HG03196 (cell line): ENCODE data around the gene LPCAT1.
A peak's percentile ranks its signal among the peaks of the same experiment; 100 is the strongest.

ENCODE experiments used
- ATAC-seq: cut with Tn5 transposase; IDR thresholded peaks from one replicate; pipeline ENCODE4 v1.9.1; 2021; ENCODE audit not compliant: unreplicated experiment

LPCAT1 gene

DNA sequence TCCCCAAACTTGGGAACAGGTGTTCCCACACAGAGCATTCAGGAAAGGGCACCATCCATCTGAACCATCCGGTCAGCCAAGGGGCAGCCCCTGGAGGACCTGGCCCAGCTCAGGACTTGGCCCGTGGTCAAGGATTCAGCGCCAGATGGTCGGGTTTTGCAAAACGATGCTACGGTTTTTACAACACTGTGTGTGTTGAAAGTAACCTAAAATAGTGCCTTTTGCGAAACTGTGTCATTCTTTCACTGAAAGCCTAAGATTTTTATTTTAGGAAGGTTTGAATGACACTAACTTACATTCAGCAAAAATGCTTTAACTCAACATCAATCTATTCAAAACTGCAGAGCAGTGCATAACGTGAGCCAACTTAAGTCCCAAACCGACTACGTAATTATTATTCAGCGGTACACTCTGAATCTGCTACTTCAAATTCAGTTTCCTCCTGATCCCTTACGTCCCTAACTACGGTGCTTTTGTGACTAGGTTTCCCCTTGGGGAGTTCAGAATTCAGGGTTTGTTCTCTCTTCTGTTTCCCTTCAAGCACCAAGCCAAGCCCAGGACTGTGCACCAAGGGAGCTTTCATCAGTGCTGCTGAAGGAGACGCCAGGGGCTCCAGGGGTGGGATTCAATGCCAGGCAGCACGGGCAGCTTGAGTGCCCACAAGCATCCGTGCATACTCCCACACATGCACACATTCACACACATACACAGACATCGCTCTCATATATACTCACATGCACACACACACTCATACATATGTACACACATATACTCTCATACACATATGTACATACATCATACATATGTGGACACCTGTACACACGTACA, 25.8 kb downstream of the LPCAT1 start:
- ATAC-seq = peak; percentile 20

DNA sequence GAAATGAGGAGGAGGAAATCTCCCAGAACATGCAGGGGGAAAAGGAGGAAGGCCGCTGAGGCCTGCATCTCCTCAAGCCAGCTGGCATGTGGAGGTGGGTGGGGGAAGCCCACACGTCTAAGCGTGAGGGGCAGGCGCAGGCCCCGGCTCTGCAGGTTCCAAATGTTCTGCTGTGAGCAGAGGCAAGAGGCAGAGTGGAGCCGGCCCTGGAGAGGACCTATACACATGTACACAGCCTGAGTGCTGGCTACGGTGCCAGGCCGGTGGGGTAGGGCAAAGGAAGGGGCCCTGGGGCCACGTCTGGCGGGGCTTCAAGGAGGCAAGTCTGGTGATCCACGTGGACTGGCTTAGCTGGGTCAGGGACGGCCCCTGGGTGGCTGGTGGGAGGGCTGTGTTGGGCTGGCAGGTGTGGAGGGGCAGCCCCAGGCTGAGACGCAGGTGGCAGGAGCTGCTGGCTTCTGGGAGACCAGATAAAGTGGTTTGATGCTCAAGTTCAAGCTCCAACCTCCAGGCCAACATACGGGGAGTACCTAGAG, 26.4 kb downstream of the LPCAT1 start:
- ATAC-seq = peak; percentile 26

DNA sequence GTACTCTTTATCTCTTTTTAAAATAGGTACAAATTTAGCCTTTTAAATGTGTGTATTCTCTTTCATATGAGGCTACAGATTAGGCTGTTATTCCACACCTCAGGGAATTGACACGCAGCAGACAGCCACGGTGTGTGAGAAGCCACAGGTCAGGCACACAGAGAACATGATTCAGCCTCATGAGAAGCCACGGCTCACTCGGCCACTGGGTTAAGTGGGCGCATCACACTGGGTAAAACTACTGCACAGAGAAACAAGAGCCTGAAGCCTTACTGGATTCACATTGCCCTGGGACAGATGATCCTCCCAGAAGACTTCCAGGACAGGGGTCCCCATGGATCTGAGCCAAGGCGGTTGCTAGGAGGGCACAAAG, 28.2 kb downstream of the LPCAT1 start:
- ATAC-seq = no peak

DNA sequence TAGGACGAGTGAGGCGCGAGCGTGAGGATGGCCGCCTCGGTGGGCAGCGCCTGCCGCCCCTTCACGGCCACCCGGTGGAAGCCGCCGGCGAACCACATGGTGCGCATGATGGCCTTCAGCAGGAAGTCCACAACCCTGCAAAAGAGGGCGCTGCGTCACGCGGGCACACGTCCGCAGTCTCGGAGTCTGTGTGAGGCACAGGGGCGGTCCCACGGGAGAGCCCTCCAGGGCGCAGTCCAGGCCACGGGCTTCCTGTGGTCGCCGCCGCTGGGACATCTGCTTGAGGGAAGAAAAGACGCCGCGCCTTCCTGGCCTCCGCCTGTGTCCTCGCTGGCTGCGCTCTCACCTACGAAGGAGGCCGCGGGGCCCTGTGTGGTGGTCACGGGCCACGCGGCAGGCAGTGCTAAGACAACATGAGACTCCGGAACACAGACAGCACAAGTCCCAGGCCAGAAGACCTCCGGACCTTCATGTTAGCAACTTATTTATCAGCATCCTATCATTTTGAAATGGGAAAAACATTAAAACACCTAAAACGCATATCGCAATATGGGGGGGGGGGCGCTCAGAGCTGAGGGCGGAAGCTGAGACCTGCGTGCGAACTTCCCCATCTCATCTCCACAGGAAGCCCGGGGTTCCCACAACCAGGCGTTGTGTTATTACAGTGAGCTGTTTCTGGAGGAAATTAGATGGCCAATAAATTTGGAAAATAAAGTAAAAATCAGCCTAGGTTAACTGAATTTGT, 28.8 kb downstream of the LPCAT1 start:
- peak; percentile 32 for ATAC-seq

DNA sequence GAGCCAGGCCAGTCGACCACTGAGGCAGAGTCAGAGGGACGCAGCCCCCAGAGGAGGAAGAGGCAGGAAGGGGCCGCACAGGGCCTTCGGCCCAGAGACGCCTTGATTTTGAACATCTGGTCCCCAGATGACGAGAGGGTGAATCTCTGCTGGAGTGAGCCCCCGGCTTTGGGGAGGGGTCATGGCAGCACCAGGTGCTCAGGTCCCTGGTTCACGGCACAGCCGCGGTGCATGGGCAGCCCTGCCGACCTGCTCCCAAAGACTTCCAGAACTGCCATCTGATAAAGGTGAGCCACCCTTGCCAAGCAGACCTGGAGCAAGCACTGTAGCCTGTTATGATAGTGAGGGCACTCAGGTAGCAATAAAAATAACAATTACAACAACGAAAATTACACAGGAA, 29.8 kb downstream of the LPCAT1 start:
- ATAC-seq = no peak

DNA sequence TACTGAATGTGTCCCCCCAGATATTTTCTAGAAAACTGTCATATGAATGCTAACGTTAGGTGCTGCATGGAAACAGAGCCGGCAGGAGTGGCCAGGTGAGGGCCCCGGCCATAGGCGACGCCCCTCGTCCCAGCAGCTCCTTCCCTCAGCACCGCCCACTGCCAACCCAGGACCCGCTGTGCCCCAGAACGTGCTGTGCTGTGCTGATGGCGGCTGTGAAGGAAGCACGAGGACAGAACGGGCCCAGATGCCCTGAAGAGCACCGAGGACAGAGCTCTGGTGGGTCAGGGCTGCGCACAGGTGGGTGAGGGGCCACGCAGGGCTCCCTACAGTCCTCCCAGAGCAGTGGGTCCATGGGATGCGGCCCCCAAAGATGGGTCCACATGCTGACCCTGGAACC, 30.3 kb downstream of the LPCAT1 start:
- no peak for ATAC-seq

DNA sequence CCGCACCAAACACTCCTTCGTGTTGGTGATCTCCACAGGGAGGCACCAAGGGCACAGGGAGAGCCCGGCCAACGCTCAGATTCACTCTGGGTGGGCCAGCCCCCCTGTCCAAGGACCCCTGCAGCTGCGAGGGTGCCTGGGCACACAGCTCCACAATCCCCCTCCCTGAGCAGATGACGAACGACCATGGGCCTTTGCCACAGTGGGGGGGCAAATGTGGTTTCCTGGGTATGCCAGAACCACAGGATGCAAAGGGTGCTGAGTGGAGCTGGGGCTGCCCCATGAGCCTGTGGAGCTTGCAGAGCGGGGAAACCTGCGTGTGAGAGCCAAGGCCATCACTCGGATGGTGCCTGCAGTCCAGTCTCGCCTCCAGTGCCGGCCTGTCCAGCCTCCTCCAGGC, 31.0 kb downstream of the LPCAT1 start:
- ATAC-seq = no peak

DNA sequence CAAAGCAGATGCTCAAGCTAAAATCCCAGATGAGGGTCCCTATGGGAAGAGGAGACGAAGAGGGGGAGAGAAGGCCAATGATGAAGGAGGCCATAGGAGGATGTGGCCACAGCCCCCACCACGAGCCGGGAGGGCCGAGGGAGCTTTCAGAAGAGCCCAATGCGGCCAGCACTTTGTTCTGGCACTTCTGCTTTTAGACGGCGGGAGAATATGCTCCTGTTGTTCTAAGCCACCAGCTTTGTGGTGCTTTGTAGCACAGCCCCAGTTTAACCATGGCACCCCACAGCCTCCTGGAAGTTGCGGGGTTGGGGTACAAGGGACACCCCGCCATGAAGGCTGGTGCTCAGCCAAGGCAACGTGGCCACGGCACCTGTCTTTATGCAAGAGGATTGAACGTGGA, 33.4 kb downstream of the LPCAT1 start:
- ATAC-seq = no peak

DNA sequence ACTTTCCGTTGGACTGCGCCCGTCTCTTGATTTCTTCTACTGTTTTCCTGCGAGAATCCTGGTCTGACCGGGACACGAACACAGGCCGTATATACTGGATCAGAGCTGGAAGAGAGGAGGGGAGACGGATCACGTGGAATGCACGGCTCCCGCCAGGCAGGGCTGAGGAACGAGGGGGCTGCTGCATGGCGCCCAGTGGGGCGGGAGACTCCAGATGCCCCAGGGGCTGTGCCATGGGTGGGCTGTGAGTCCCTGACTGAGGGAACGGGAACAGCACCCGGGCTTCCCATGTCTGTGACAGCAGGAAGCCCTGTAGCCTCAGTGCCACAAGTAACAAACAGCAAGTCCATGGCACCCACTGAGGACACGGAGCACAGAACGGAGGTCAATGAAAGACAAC, 34.0 kb downstream of the LPCAT1 start:
- ATAC-seq = no peak

DNA sequence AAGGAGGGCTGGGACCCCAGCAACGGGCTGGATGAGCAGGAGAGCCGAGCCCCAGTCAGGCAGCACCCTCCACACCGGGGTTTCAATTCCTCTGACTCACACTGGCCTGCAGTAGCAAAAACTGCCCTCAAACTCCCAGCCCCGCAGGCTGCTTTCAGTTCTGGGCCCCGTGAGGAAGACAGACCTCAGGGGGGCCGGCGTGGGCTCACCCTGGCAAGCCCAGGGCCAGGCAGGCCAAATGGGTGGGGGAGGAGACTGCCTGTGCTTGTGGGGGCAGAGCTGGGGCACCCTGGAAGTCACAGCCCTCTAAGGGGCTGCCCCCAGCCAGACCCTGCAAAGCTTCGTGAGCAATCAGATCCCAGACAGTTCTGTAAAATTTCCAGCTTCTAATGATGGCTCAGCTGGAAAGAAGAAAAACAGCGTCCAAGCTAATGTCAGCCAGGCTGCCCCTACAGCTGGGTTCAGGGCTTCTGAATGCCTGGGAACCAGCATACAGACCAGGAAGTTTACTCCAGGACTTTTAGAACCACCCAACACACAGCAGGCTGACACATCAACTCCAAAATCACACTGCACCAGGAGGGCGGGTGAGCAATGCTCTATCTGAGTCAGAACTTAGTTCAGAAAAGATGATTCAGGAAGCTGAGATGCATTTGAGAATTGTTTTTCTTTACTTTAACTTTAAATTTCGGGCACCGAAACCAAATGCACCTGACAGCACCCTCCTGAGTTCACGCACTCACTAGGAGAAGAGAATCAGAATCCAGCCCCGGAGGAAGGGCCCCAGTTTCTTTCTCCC, 34.7 kb downstream of the LPCAT1 start:
- peak; percentile 50 for ATAC-seq

DNA sequence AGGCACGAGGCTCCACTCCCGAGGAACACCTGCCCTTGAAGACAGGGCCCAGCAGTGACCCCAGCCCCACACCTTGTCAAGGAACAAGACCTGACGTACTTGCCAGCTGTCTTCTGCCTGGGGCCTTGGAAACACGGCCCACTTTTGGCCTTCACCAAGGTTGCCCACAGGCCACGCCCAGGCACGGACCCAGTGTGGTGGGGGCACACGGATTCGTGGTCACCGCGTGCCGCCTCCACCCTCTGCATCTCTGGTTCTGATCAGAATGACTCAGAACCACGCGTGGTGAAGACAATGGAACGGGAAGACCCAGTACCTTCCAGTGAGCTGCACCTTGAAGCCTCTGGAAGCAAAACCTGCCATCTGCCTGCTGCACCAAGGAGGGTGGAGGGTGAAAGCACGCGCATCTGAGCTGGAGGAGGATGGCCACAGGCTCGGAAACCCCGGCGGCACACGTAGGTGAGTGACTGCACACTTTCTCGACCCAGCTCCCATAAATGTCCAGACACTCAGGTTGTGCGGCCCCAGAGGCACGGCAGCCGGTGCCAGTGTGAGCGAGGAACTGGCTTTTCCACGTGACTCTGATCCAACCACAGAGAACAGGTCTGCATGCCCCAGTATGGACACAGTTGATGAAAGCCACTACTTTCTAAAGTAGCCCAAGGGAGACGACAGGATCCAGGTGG, 36.5 kb downstream of the LPCAT1 start:
- ATAC-seq = no peak

DNA sequence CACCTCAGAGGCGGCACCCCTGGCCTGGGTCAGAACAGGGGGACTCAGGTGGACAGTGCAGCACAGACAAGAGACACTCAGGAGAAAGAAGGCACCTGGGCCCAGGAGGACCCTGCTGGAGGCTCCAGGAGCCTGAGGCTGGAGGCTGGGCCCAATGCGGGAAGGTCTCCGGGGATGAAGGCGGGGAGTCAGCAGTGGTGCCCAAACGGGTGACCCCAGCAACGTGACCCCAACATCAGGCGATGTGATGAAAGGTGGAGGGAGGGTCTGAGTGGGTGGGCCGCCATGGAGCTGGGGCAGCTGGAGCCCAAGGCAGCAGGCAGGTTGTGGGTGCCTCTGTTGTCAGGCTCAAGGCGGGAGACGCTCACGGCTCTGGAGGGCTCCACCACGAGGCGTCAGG, 37.5 kb downstream of the LPCAT1 start:
- no peak for ATAC-seq

DNA sequence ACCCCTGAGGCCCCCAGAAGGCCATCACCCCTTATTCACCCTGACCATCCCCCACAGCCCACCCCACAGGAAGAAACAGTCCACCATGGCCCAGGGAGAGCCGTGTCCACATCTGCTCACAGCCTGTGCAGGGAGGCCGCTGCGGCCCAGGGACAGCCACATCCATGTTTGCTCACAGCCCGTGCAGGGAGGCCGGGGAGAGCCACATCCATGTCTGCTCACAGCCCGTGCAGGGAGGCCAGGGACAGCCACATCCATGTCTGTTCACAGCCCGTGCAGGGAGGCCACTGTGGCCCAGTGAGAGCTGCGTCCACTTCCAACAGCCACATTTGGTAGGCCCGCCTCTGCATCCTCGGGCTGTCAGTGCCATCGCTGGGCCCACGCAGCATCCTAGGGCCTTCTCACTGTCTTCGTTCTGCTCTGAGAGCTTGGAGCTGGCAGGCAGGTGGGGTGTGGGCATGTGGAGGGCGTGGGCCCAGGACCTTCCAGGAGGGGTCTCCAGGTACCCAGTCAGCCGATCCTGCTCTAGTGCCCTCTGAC, 38.1 kb downstream of the LPCAT1 start:
- no peak for ATAC-seq

DNA sequence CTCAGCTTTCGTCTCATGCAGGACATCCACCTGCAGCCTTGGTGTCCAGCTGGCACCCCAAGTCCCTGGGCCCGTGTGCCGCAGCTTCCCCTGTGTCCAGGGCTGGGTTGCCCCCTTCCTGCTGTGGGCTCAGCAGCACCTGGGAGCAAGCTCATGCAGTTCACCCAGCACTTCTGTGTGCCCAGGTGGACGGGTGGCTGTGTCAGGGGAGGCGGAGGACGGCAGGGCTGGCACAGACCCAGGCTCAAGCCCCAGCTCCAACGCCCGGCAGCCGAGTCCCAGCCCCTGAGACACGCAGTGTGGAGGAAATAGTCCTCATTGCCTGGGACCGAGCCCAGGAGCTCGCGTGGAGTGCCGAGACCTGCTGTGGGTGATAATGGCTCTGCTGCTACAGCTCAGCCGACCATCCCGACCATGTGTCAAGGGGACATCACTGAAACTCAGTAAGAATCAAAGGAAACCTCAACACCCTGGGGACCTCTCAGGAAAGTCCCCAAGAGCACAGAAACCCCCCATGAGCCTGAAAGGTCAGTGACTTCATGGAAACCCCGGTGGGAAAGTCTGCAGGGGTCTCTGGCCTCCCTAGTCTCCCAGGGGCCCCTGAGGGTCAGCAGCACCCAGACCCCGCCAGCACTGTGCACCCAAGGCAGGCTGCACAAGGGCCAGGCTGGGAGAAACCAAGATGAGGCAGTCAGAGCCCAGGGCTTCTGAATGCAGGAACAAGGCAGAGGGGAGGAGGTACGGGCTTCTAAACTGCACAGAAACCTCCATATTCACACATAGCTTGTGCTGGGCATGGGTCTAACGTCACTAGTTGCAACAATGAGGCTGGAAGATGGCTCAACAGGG, 38.8 kb downstream of the LPCAT1 start:
- peak; percentile 50 for ATAC-seq

DNA sequence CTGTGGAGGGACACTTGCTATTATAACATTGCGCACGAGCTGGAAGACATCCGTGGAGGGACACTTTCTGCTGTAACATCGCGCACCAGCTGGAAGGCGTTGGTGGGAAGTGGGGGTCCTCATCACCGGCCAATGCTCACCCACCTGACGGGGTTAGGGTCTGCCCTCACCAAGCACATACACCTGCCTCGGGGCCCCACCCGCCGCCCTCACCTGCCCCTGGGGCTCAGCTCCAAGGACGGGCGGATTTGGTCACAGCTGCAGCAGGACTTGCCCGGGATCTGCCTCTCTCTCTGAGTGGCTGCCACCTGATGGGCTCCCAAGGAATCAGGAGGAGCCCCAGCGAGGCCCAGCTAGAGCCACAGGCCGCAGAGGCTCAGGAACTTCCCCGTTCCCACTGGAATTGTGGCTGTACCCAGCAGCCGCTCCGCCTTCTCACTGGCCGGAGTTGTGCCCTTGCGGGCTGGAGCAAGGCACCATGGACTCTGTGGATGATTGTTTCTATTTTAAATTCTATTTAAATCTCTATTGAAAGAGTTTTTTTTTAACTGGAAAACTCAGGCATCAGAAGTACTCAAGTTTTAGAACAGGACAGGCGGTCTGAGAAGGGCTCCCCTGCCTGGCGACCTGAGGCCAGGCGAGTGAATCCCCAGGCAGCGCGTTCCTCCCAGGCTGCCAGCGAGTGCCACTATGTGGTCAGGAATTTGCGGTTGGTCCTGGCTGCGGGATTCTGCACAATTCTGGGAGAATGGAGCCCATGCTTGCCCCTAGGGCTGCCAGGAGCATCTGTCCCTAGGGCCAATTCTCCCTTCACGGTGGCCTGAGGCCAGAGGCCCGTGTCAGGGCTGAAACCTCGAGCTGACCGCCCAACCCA, 39.7 kb downstream of the LPCAT1 start:
- no peak for ATAC-seq

DNA sequence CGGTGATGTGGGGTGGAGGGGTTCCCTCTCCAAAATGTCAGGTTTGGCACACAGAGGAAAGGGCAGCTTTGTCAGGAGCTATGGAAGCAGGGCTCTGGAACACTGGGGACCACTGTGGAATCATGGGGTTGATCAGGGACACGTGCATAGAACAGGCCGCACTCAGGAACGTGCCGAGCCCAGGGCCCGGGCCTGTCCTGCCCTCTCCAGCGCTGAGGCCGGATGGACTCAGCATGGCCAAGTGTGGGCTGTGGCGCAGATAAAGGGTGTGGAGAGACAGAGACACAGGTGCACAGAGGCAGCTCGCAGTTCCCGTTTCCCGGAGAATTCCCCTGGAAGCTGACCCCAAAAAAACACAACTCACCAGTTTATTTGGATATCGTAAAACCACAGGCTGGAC, 40.7 kb downstream of the LPCAT1 start:
- ATAC-seq = no peak

DNA sequence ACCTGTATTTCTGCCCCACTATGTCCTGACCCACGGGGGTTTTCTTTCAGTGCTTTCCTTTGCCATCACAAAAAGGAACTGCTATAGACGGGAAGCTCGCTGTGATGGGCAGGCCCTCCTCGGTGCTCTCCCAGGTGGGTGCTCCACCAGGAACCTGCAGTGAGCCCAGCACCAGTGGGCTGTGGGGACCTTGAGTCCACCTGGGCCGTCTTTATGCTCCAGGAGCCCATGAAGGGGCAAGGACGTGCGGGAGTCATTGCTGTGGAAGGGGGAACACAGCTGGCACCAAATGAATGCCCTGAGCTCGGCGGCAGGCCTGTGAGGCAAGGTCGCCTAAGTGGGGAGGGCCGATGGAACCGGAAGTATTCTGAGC, 41.8 kb downstream of the LPCAT1 start:
- ATAC-seq = no peak

DNA sequence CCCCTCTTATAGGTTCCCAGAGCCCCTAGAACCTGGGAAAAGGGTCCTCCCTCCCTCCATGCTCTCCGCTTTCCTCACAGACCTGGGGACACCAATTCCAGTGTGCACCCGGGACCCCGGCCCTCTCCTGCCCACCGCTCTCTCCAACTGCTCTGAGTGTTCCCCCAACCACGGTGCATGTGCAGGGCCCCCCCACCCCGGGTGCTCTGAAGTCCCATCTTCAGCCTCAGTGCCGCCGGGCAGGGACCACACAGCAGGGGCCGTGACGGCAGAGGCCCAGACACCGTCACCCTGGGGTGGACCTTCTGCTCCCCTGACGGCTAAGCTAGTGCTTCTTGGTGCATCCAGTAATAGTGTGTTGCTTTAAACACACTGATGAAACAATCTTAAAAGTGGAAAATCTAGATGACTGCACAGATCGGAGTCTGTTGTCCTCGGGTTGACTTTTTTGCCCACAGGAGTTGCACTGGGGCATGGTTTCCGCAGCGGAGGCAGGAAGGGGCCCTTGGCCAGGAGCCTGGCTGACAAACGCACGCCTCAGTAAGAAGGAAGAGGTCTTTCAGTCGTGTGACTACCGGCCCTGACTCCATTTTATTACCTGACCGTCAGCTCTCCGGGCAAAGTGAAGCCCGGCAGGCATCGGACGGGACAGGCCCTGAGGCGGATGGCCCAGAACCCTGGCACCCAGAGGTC, 42.3 kb downstream of the LPCAT1 start:
- ATAC-seq = no peak
